Measurements from ENCODE around the gene HPCAL1.

DNA sequence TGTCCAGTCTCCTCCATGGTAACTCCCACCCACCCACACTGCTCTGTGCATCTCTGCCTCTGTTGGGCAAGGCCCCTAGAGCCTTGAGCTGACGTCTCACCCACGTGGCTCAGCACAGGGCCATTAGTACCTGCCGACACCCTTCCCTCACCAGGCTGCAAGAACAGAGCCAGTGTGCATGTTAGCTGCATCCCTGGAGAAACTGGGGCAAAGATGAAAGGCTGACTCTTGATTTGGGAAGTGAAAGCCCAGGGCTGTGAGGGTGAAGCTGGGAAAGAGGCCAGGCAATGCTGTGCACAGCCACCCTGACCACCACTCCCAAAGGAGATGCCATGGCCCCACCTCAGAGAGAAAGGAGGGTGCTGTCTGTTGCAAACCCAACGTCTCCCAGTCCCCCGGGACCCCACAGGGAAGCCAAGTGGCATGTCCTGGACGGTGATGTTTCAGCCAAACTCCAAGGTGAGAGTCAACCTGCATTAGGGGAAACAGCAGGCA is 20.0 kb upstream of the HPCAL1 start:
- TF ChIP-seq, protein P1, sequence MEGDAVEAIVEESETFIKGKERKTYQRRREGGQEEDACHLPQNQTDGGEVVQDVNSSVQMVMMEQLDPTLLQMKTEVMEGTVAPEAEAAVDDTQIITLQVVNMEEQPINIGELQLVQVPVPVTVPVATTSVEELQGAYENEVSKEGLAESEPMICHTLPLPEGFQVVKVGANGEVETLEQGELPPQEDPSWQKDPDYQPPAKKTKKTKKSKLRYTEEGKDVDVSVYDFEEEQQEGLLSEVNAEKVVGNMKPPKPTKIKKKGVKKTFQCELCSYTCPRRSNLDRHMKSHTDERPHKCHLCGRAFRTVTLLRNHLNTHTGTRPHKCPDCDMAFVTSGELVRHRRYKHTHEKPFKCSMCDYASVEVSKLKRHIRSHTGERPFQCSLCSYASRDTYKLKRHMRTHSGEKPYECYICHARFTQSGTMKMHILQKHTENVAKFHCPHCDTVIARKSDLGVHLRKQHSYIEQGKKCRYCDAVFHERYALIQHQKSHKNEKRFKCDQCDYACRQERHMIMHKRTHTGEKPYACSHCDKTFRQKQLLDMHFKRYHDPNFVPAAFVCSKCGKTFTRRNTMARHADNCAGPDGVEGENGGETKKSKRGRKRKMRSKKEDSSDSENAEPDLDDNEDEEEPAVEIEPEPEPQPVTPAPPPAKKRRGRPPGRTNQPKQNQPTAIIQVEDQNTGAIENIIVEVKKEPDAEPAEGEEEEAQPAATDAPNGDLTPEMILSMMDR (IDR thresholded peaks at IDR 0.05; ENCODE audit: insufficient read depth, low read length, poor library complexity, severe bottlenecking): no peak
- TF ChIP-seq EZH2phosphoT487 (conservative IDR thresholded peaks at IDR 0.05; ENCODE audit: low read length): no peak

Data from SU-DHL-6 (cell line).